K562 (cell line): Measurements from ENCODE around the gene MMS19. TPM values are rescaled to one million over a fixed set of nuclear protein-coding genes. Genes with fewer than 3 reads are reported as not detected.
A peak's percentile ranks its signal among the peaks of the same experiment; 100 is the strongest.

Source experiments
- CCAR2 ChIP-seq: fragments of 200-400 bp; formaldehyde crosslinking; IDR thresholded peaks from 2 replicates; pipeline ENCODE4 v1.6.1; 2017; ENCODE audit warnings: mild to moderate bottlenecking, low read depth, low read length
- CXXC5 ChIP-seq: fragments of 250-450 bp; sonication (Bioruptor Pico); IDR thresholded peaks from 2 replicates; pipeline ENCODE4 v1.8.0; 2022; ENCODE audit warnings: inconsistent platforms, mild to moderate bottlenecking, moderate library complexity
- KAT8 ChIP-seq: fragments of 450-650 bp; IDR thresholded peaks from 2 replicates; pipeline ENCODE4 v1.6.1; 2016; ENCODE audit warnings: low read depth, mild to moderate bottlenecking
- MYC ChIP-seq, 2 experiments: fragments of 250-450 bp in 1 of 2; sonication (Bioruptor Pico) in 1 of 2; IDR thresholded peaks; 2 replicates each; pipeline versions ENCODE4 v1.5.1 to v1.6.1; 2012 to 2021; ENCODE audit warnings: low read depth in 2 of 2, borderline replicate concordance in 1 of 2, improper control_type of control experiment in 1 of 2, low read length in 1 of 2, mild to moderate bottlenecking in 1 of 2, moderate library complexity in 1 of 2
- NCOR1 ChIP-seq: fragments of 450-650 bp; IDR thresholded peaks from 2 replicates; pipeline ENCODE4 v1.6.1; 2016; ENCODE audit warnings: mild to moderate bottlenecking, moderate library complexity
- NFYB ChIP-seq: IDR thresholded peaks from 2 replicates; pipeline ENCODE4 v1.6.1; 2011; ENCODE audit warnings: mild to moderate bottlenecking, moderate library complexity; ENCODE audit not compliant: insufficient read length; ENCODE audit errors: extremely low read depth
- SRSF7 ChIP-seq: fragments of 200-400 bp; formaldehyde crosslinking; optimal IDR thresholded peaks from 2 replicates; pipeline ENCODE3; 2017; ENCODE audit warnings: mild to moderate bottlenecking, low read depth, low read length
- U2AF2 ChIP-seq: fragments of 200-400 bp; formaldehyde crosslinking; optimal IDR thresholded peaks from 2 replicates; pipeline ENCODE3; 2017; ENCODE audit warnings: low read depth, mild to moderate bottlenecking, low read length
- ZNF165 ChIP-seq: fragments of 250-450 bp; sonication (Bioruptor Pico); IDR thresholded peaks from 2 replicates; pipeline ENCODE4 v1.4.0; 2020; ENCODE audit warnings: borderline replicate concordance
- ZNF766 ChIP-seq: fragments of 200-800 bp; sonication (Bioruptor generic); conservative IDR thresholded peaks from 2 replicates; pipeline ENCODE4 v1.6.1; 2016; ENCODE audit warnings: missing genetic modification characterization, missing compliant biosample characterization
- polyA plus RNA-seq, 8 experiments: library from polyadenylated mRNA; depleted of rRNA in 4 of 8; stranded (reverse) in 5 of 8; unstranded in 3 of 8; fragments of >200 nt; fragmentation: Nextera tagmentation in 2 of 8; fragmentation: Illumina TruSeq in 1 of 8; extraction: Ambion mirVana in 2 of 8; extraction: Trizol in 1 of 8; gene quantifications; 2 replicates each; pipeline versions ENCODE4 v1.2.1 to v1.2.3, GENCODE V29; 2011 to 2014; ENCODE audit warnings: inconsistent platforms in 1 of 8, missing spikeins in 1 of 8
- total RNA-seq, 7 experiments: library from RNA; depleted of rRNA in 6 of 7; stranded (reverse); fragments of >200 nt in 6 of 7; fragmentation: Illumina TruSeq in 2 of 7; extraction: Trizol in 2 of 7; gene quantifications; 2 replicates each; pipeline versions ENCODE4 v1.2.1 to v1.2.3, GENCODE V29; 2011 to 2021; ENCODE audit warnings: low replicate concordance in 1 of 7
- TF ChIP-seq, protein P1 (sequence below), 3 experiments: fragments of 200-800 bp in 1 of 3; sonication (Bioruptor generic) in 1 of 3; sonication (generic) in 1 of 3; formaldehyde crosslinking in 1 of 3; IDR thresholded peaks; 2 replicates each; pipeline versions ENCODE4 v1.6.1 to v1.8.0; 2016 to 2022; ENCODE audit warnings: mild to moderate bottlenecking in 2 of 3, missing compliant biosample characterization in 2 of 3, missing genetic modification characterization in 2 of 3, missing genetic modification reagents in 1 of 3
- TF ChIP-seq, protein P2 (sequence below): fragments of 450-650 bp; IDR thresholded peaks from 2 replicates; pipeline ENCODE4 v1.6.1; 2016; ENCODE audit warnings: low read depth
- TF ChIP-seq, protein P3 (sequence below): fragments of 450-650 bp; IDR thresholded peaks from 2 replicates; pipeline ENCODE4 v1.6.1; 2017; ENCODE audit warnings: antibody characterized with exemption, mild to moderate bottlenecking

The MMS19 gene
- total and polyA plus RNA-seq, 9 of the 15 experiments (the other 6 are each of a cell fraction or from before 2014, with no cell fraction given), result 40.1 to 110 (median 62.9) TPM

DNA sequence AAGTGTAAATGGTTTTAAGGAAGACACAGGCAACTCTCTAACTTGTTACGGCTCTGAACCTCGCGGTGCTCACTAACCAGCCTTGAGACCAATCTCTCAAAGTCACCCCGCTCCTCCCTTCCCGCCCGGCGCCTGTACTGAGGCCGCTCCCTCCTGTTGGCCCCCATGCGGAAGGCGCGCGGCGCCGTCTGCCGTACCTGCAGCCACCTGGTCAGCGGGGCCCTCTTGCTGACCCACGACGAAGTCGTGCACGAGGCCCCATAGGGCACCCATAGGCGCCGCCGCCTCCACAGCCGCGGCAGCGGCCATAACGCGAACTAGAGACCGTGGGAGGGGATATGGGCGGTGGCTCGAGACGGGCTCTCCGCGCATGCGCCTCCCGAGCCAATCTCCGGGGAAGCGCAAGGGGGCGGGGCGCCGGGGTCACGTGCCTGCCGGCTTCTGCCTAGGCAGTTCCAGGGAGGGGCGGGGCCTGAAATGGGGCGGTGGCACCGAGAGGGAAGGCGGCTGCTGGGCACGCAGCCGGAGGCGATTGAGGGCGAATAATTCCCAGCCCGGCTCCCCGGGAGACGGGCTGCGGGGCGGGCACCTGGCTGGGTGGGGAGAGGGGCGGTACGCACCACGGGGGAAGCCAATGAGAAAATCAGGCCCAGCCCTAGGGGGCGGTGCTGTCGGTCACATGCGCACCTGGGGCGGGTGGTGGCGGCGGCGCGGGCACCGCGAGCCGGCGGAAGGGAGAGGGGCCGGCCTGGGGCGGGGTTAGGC, at the start of gene MMS19 (continued):
- TF ChIP-seq, protein P1, sequence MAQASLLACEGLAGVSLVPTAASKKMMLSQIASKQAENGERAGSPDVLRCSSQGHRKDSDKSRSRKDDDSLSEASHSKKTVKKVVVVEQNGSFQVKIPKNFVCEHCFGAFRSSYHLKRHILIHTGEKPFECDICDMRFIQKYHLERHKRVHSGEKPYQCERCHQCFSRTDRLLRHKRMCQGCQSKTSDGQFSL (CRISPR knock-in tag; IDR thresholded peaks at IDR 0.05), result peak; percentile 58
- TF ChIP-seq, protein P1 (tag; IDR thresholded peaks at IDR 0.05), result no peak
- TF ChIP-seq KAT8, result no peak
- TF ChIP-seq, protein P2, sequence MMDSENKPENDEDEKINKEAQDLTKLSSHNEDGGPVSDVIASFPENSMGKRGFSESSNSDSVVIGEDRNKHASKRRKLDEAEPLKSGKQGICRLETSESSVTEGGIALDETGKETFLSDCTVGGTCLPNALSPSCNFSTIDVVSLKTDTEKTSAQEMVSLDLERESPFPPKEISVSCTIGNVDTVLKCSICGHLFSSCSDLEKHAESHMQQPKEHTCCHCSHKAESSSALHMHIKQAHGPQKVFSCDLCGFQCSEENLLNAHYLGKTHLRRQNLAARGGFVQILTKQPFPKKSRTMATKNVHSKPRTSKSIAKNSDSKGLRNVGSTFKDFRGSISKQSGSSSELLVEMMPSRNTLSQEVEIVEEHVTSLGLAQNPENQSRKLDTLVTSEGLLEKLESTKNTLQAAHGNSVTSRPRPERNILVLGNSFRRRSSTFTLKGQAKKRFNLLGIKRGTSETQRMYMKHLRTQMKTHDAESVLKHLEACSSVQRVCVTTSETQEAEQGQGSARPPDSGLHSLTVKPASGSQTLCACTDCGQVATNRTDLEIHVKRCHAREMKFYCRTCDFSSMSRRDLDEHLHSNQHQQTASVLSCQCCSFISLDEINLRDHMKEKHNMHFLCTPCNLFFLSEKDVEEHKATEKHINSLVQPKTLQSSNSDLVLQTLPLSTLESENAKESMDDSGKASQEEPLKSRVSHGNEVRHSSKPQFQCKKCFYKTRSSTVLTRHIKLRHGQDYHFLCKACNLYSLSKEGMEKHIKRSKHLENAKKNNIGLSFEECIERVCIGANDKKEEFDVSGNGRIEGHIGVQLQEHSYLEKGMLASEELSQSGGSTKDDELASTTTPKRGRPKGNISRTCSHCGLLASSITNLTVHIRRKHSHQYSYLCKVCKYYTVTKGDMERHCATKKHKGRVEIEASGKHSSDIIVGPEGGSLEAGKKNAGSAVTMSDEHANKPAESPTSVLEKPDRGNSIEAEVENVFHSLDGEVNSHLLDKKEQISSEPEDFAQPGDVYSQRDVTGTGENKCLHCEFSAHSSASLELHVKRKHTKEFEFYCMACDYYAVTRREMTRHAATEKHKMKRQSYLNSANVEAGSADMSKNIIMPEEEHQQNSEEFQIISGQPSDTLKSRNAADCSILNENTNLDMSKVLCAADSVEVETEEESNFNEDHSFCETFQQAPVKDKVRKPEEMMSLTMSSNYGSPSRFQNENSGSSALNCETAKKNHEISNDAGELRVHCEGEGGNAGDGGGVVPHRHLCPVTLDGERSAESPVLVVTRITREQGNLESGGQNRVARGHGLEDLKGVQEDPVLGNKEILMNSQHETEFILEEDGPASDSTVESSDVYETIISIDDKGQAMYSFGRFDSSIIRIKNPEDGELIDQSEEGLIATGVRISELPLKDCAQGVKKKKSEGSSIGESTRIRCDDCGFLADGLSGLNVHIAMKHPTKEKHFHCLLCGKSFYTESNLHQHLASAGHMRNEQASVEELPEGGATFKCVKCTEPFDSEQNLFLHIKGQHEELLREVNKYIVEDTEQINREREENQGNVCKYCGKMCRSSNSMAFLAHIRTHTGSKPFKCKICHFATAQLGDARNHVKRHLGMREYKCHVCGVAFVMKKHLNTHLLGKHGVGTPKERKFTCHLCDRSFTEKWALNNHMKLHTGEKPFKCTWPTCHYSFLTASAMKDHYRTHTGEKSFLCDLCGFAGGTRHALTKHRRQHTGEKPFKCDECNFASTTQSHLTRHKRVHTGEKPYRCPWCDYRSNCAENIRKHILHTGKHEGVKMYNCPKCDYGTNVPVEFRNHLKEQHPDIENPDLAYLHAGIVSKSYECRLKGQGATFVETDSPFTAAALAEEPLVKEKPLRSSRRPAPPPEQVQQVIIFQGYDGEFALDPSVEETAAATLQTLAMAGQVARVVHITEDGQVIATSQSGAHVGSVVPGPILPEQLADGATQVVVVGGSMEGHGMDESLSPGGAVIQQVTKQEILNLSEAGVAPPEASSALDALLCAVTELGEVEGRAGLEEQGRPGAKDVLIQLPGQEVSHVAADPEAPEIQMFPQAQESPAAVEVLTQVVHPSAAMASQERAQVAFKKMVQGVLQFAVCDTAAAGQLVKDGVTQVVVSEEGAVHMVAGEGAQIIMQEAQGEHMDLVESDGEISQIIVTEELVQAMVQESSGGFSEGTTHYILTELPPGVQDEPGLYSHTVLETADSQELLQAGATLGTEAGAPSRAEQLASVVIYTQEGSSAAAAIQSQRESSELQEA, result peak; percentile 65
- TF ChIP-seq, protein P3, sequence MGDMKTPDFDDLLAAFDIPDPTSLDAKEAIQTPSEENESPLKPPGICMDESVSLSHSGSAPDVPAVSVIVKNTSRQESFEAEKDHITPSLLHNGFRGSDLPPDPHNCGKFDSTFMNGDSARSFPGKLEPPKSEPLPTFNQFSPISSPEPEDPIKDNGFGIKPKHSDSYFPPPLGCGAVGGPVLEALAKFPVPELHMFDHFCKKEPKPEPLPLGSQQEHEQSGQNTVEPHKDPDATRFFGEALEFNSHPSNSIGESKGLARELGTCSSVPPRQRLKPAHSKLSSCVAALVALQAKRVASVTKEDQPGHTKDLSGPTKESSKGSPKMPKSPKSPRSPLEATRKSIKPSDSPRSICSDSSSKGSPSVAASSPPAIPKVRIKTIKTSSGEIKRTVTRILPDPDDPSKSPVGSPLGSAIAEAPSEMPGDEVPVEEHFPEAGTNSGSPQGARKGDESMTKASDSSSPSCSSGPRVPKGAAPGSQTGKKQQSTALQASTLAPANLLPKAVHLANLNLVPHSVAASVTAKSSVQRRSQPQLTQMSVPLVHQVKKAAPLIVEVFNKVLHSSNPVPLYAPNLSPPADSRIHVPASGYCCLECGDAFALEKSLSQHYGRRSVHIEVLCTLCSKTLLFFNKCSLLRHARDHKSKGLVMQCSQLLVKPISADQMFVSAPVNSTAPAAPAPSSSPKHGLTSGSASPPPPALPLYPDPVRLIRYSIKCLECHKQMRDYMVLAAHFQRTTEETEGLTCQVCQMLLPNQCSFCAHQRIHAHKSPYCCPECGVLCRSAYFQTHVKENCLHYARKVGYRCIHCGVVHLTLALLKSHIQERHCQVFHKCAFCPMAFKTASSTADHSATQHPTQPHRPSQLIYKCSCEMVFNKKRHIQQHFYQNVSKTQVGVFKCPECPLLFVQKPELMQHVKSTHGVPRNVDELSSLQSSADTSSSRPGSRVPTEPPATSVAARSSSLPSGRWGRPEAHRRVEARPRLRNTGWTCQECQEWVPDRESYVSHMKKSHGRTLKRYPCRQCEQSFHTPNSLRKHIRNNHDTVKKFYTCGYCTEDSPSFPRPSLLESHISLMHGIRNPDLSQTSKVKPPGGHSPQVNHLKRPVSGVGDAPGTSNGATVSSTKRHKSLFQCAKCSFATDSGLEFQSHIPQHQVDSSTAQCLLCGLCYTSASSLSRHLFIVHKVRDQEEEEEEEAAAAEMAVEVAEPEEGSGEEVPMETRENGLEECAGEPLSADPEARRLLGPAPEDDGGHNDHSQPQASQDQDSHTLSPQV, result no peak
- TF ChIP-seq MYC (IDR thresholded peaks at IDR 0.05; ENCODE audit: low read depth, low read length), result peak; percentile 27; the same call in 1 of the 2 replicates
- TF ChIP-seq MYC (CRISPR knock-in tag; IDR thresholded peaks at IDR 0.05; ENCODE audit: borderline replicate concordance, low read depth), result 0 out of 2 replicates have a peak, but pooled peaks have one; percentile 19
- TF ChIP-seq NCOR1, result no peak
- TF ChIP-seq SRSF7, result no peak
- no peak for TF ChIP-seq ZNF766 (CRISPR knock-in tag)
- TF ChIP-seq ZNF165 (CRISPR knock-in tag), result no peak
- no peak for TF ChIP-seq NFYB
- peak; percentile 68 for TF ChIP-seq CXXC5 (CRISPR knock-in tag)
- TF ChIP-seq CCAR2, result no peak
- TF ChIP-seq U2AF2, result no peak
